HG03066 (cell line): ENCODE results near the gene TENM4.

ENCODE experiments used
- ATAC-seq: cut with Tn5 transposase; IDR thresholded peaks from one replicate; pipeline ENCODE4 v1.9.1; 2021; ENCODE audit warnings: low read depth; ENCODE audit not compliant: unreplicated experiment

Gene TENM4

GRCh38 chr11:79393362-79394043 lies 47.3 kb downstream of the TENM4 start:
- ATAC-seq: no peak

GRCh38 chr11:79392161-79392560 lies 48.7 kb downstream of the TENM4 start:
- ATAC-seq: no peak

- no peak for ATAC-seq
Observed at GRCh38 chr11:79390923-79391322, 49.9 kb downstream of the TENM4 start.

DNA sequence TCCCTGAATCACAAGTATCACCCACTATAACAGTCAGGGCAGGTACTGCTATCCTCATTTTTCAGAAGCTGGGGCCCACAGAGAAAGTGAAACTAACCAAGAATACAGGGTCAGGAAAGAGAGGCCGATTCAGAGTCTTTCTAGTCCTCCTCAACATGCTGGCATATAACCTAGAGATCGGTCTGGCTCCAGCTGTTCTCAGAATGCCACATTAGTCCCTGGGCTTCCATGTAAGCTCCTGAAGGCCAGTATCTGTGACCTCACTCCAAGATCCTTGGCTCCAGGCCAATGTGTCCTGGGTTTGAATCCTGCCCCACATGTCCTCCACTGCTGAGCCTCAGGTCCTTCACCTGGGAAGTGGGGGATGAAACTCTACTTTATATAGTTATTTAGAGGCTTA lies 50.4 kb downstream of the TENM4 start:
- ATAC-seq: no peak

DNA sequence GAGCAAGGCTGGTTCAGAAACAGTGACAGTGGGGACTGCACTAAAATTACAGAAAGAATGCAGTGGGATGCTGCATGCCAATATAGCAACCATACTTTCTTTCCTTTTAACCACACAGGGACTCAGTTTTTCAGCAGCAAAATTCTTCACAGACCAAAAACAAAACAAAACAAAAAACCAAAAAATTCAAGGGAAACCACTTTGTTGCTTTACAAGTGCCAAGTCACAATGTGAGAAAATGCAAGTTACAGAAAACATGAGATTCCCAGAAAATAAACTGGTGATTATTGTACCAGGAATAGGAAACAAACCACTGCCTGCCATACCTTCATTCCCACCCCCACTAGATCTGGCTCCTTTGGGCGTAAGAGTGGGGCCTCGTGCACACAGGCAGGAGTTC lies 52.6 kb downstream of the TENM4 start:
- ATAC-seq: no peak

- no peak for ATAC-seq
Observed at GRCh38 chr11:79383874-79384273, 57.0 kb downstream of the TENM4 start.

DNA sequence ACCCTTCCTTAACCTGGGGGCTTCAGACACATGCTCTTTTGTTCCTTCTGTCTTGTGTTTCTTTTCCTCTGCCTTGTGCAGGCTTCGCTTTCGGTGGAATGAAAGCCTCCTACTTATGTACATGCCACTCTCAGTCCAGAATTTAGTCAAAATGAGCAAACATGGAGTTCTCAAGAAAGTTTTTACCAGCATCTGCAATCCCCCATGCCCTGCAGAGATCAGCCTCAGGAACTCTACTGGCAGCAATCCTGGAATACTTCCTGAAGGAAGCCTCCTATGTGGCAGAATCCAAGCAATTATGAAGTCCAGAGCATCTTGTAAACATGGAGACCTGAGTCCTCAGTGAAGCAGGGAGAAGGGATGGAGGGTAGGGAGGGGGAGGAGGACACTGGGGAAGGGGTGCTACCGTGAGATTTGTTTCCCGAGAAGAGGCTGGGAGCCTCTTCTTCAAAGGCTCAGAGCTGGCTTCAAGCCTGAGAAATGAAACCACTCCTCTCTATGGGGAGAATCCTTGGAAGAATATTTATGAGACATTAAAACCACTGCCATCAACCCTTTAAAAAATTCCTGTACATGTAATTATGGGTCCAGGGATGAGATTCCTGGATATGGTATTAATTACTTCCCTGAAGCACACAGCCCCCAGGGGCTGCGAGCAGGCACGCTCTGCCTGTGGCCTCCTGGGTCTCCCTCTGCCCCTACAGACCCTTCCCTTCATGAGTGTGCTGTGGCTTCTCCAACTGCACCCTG lies 58.4 kb downstream of the TENM4 start:
- ATAC-seq: no peak

- no peak for ATAC-seq
Observed at GRCh38 chr11:79381036-79381435, 59.8 kb downstream of the TENM4 start.

DNA sequence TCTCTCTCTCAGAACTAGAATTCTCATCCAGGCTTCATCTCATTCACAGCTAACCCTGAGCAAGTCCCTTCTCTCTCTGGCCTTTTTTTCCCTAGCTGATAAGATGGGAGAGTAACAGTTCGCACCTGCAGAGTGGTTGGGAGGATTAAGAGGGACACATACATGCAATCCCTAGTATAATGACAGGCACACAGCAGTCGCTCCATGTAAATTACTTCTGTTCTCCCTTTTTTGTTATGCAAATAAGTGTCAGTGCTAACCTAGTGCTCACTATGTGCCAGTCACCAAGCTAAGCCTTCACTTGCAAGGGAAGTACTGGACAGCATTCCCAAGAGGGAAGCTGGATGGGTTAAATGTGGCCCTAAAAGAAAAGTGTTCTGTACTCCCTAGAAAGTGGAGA lies 63.4 kb downstream of the TENM4 start:
- ATAC-seq: no peak

DNA sequence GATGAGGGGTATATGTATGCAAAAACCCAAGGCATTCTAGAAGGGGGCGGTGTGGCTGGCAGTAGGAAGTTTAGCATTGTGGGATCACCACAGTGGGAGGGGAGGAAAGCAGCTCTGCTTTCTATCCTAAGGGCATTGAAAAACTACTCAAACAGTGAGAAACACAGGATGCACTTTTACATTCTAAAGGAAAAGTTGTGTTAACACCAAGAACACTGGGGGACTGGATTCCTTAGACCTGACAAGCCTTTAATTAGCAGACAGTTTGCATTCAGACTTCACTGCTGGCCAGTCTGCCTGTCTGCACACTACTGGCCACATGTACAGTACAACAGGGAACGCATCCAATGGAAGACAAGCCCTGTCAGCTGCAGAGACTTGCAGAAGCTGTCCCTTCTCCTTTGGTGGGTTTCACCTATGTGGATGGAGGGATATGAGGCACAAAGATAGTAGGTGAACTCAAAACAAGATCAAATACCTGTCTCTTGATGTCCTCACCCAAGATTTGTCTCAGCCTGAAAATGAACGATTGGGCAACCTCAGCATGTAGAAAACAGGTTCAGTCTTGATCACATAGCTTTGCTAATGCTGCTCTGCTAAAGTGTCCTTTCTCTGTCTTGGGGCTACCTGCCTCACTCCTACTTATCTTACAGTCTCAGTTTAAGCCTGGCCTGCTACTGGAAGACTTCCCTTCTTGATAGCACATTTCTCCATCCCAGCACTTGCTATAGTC lies 64.8 kb downstream of the TENM4 start:
- ATAC-seq: no peak

DNA sequence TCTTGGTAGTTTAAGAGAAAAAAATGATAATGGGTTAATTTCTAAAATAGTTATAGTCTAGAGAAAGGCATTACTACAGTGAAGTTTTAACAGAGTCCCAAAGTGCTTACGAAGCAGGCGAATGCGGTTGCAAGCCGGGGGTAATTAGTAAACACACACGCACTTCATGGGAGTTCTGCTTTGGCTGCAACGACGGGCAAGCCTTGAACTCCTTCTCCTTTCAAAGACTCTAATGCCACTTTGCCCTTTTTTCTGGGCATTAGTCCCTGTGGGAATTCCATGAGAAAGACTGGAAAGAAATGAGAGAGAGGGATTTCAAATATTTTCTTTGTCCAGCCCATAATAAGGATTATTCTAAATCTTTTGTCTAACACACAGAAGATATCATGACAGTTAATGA lies 66.1 kb downstream of the TENM4 start:
- no peak for ATAC-seq

DNA sequence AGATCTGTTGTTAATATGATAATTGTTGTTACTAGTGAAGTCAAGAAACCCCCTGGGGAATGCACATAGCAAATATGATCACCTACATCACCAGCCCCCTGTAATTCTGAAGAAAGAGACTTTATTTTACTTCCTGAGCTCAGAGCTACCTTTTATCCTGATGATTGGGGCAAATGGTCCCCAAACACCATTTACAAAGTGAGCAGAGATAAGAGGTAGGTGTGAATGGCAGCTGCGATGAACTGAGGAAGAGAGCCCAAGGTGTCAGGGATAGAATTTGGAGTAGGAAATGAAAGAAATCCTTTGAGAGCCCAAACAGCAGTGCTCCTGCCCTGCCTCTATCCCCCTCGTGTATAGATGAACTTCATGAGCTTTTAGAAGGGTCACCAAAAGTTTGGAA lies 69.1 kb downstream of the TENM4 start:
- no peak for ATAC-seq

DNA sequence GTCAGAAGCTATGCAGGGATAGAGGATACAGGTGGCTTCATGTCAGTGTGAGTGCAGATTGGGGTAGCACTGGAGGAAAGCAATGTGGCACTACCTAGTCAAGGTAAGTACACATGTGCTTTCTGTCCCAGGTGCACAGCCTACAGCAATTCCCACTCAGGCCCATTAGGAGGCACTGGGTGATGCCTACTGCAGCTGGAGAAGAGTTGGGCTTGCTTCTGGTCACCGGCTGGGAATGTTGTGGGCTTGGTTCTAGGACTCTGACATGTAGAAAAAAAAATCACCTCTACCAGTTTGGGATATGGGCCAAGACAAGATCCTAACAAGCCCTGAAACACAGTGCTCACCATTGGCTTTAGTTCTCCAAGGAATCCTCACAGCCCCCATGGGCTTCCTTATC lies 69.7 kb downstream of the TENM4 start:
- no peak for ATAC-seq

- no peak for ATAC-seq
Observed at GRCh38 chr11:79369055-79369454, 71.8 kb downstream of the TENM4 start.

GRCh38 chr11:79367844-79368243 lies 73.0 kb downstream of the TENM4 start:
- ATAC-seq: no peak

- ATAC-seq: no peak
Observed at GRCh38 chr11:79366218-79366617, 74.6 kb downstream of the TENM4 start.

DNA sequence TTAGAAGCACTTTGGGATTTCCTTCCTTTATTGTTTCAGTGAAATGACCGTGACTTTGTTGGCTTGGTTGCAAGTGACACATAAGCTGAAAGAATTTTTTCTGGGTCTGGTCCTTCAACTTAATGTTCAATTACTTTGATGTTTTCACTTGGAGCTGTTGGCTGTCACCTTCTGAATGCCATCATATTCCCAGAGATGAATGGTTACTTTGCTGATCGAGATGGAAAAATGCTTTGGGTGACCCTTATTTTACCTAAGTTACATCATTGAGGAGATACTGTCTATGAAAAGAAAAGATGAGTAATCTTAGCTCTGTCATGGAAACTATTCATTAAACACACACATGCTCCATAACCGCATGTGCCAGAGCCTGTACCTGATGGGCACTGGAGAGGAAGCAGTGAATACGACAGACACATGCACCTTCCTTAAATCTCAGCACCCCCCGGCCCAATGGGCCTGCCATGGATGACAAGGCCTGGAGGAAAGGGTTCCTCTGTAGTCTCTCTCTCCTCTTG lies 76.9 kb downstream of the TENM4 start:
- no peak for ATAC-seq

DNA sequence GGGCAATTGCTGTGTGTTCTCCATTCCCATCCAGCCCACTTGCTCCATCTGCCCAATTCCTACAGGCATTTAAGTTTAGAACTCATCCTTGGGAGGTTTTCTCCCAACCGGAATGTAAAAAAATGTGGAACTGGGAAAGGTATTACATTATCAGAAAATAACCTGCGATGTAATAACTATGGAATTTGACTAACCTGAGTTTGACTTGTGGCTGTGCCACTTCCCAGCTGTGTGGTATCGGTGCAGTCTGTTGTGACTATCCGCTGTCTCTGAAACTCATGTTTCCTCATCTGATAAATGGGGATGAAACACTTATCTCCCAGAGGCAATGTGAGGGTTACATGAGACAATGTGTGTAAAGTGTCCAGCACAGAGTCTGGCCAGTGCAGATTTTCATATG lies 77.6 kb downstream of the TENM4 start:
- no peak for ATAC-seq

- ATAC-seq: no peak
Observed at GRCh38 chr11:79362821-79363220, 78.0 kb downstream of the TENM4 start.

GRCh38 chr11:79362206-79362757 lies 78.5 kb downstream of the TENM4 start:
- no peak for ATAC-seq

- ATAC-seq: no peak
Observed at GRCh38 chr11:79358258-79358657, 82.6 kb downstream of the TENM4 start.
